Measurements from ENCODE around the gene SOCS2. TPM values are rescaled to one million over a fixed set of nuclear protein-coding genes. Genes with fewer than 3 reads are reported as not detected.

The SOCS2 gene
- total RNA-seq, 2 experiments from 2014 or later, result not detected

- intact Hi-C loops (cut with micrococcal nuclease; ENCODE audit: unreplicated experiment), result no loop called here
- no peak for DNase-seq (ENCODE audit: low spot score)
- TF ChIP-seq EZH2phosphoT487 (IDR thresholded peaks at IDR 0.05; ENCODE audit: borderline replicate concordance, low read depth, low read length), result no peak
- no peaks in the 10 kb centered on the region for H3K36me3 ChIP-seq (ENCODE audit: insufficient read depth, low read length)
- ChIA-PET CTCF (ENCODE audit: unreplicated experiment) (no interaction called here), POLR2A (interaction anchor here (1.7 kb wide), 1 partner anchor 13 kb away, joined by 4 read pairs; no protein-coding TSS in a partner anchor)
- H3K4me2 ChIP-seq (ENCODE audit: low read length), result no peak overlapping the region
- no peak overlapping the region for H3K4me3 ChIP-seq (ENCODE audit: low read depth, low read length, poor library complexity, severe bottlenecking)
- H3K27ac ChIP-seq (ENCODE audit: low read depth, low read length, poor library complexity, severe bottlenecking), result no peak overlapping the region
- H3K79me2 ChIP-seq (ENCODE audit: insufficient read depth, low read depth, low read length), result no peaks in the 10 kb centered on the region
- no TSS peak for BruUV-seq (replicated peaks)
- no peaks in the 10 kb centered on the region for H3K9me2 ChIP-seq (ENCODE audit: insufficient read depth, low read length)
- H4K20me1 ChIP-seq (ENCODE audit: insufficient read depth, low read length), result no peaks in the 10 kb centered on the region
- no peaks in the 10 kb centered on the region for H3K4me1 ChIP-seq (ENCODE audit: insufficient read depth, low read length, poor library complexity, severe bottlenecking)
- no peak overlapping the region for H2AFZ ChIP-seq (ENCODE audit: low read length)
- 0 out of 2 replicates have a peak, but pooled peaks cover 5% of the 10 kb centered on the region for H3K9me3 ChIP-seq (ENCODE audit: low read length)
Measured at GRCh38 chr12:93626160-93626559, 53.7 kb downstream of the SOCS2 start.

Other genes with a start within 250 kb of the SOCS2 start
- 20.3 and 26.4 TPM in 2 replicates for gene NUDT4, start 194.8 kb upstream of the SOCS2 start, total RNA-seq (2014; rRNA removed; shearing (Covaris generic))
- gene NUDT4, start 194.8 kb upstream of the SOCS2 start, total RNA-seq (2022), result 32.4 and 32.5 TPM in 2 replicates
- 193 and 214 TPM in 2 replicates for gene UBE2N, start 130.7 kb upstream of the SOCS2 start, total RNA-seq (2014; rRNA removed; shearing (Covaris generic))
- gene UBE2N, start 130.7 kb upstream of the SOCS2 start, total RNA-seq (2022), result 153 and 163 TPM in 2 replicates
- gene MRPL42, start 105.2 kb upstream of the SOCS2 start, total RNA-seq (2014; rRNA removed; shearing (Covaris generic)), result 51.3 and 57.1 TPM in 2 replicates
- 61.6 and 64.0 TPM in 2 replicates for gene MRPL42, start 105.2 kb upstream of the SOCS2 start, total RNA-seq (2022)
- 8.9 and 16.8 TPM in 2 replicates for gene CRADD, start 104.7 kb downstream of the SOCS2 start, total RNA-seq (2014; rRNA removed; shearing (Covaris generic))
- gene CRADD, start 104.7 kb downstream of the SOCS2 start, total RNA-seq (2022), result 7.7 and 10.5 TPM in 2 replicates